Activated B cell treated with CpG ODN at 0.5 μM for 24 hours (primary cell): ENCODE results near the gene TCF7. TPM values are rescaled to one million over a fixed set of nuclear protein-coding genes. Genes with fewer than 3 reads are reported as not detected.

Experiments
- ATAC-seq: fragments of 200-7000 bp; cut with Tn5 transposase; one replicate; pipeline ENCODE4 v1.10.0; 2021; ENCODE audit warnings: low read depth, mild to moderate bottlenecking, moderate library complexity
- CTCF ChIA-PET: fragments of 350-600 bp; sonication (Branson Sonifier 250); formaldehyde crosslinking; loops from one replicate; lab custom pipeline; 2021; ENCODE audit warnings: antibody characterized with exemption; lab: Charles Lee
- POLR2A ChIA-PET: fragments of 350-600 bp; sonication (Branson Sonifier 250); formaldehyde crosslinking; loops from one replicate; lab custom pipeline; 2021; ENCODE audit warnings: antibody characterized with exemption; lab: Charles Lee
- DNase-seq: peaks from one replicate; pipeline ENCODE4 v3.0.0; 2022
- H3K27ac Mint-ChIP-seq: one replicate; pipeline ENCODE4 v1.8.0; 2020; ENCODE audit warnings: mixed read lengths
- H3K27me3 Mint-ChIP-seq: one replicate; pipeline ENCODE4 v1.8.0; 2021; ENCODE audit warnings: mixed read lengths
- H3K36me3 Mint-ChIP-seq: one replicate; pipeline ENCODE4 v1.8.0; 2021; ENCODE audit warnings: low read depth, mixed read lengths
- H3K4me1 Mint-ChIP-seq: one replicate; pipeline ENCODE4 v1.8.0; 2021; ENCODE audit warnings: mixed read lengths
- H3K4me3 Mint-ChIP-seq: one replicate; pipeline ENCODE4 v1.8.0; 2020; ENCODE audit warnings: mild to moderate bottlenecking, mixed read lengths
- H3K9me3 Mint-ChIP-seq: one replicate; pipeline ENCODE4 v1.8.0; 2020; ENCODE audit warnings: mixed read lengths
- intact Hi-C: fragments of 100-400 bp; cut with micrococcal nuclease; formaldehyde crosslinking; loops from one replicate; pipeline ENCODE4 v1.15.1; 2024
- total RNA-seq: library from RNA; stranded (reverse); gene quantifications from 2 replicates; pipeline ENCODE4 v1.2.3, GENCODE V29; 2022
- TF ChIP-seq, protein P1 (sequence below): fragments of 200-600 bp; IDR thresholded peaks from one replicate; pipeline ENCODE4 v1.8.0; 2022; ENCODE audit warnings: antibody characterized with exemption, mild to moderate bottlenecking

TCF7 gene
- total RNA-seq, 1 donor from 2014 or later, result 15.8 TPM

DNA sequence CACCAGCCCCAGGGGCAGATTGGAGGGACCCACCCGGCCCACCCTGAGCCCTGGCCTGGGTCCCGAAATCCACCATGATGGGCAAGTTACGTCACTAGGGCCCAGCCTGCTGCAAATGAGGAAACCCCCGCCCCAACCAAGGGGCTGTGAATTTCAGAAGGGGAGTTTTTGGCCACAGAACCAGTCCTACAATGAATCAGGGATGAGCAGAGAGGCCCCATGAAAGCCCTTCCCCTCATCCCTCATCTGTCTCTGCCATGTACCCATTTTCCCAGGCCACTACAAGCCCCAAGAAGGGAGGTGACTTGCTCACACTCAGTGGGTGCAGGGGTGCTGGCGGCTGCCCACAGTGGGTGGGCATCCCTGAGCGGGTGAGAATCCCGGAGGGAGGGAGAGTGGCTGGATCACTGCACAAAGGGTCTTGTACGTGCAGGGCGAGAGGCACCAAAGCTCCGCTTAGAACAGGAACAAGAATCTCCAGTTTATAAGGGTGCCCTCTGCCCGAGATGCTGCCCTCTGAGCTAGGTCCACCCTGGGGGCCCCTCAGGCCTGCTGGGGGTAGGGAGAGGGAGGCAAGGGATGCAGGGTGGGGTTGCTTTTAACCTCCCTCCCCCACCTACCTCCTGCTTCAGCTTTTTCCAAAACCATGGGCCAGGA, 10.4 kb upstream of the TCF7 start:
- TF ChIP-seq, protein P1, sequence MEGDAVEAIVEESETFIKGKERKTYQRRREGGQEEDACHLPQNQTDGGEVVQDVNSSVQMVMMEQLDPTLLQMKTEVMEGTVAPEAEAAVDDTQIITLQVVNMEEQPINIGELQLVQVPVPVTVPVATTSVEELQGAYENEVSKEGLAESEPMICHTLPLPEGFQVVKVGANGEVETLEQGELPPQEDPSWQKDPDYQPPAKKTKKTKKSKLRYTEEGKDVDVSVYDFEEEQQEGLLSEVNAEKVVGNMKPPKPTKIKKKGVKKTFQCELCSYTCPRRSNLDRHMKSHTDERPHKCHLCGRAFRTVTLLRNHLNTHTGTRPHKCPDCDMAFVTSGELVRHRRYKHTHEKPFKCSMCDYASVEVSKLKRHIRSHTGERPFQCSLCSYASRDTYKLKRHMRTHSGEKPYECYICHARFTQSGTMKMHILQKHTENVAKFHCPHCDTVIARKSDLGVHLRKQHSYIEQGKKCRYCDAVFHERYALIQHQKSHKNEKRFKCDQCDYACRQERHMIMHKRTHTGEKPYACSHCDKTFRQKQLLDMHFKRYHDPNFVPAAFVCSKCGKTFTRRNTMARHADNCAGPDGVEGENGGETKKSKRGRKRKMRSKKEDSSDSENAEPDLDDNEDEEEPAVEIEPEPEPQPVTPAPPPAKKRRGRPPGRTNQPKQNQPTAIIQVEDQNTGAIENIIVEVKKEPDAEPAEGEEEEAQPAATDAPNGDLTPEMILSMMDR, result no peak
- intact Hi-C loops, result loop anchor here (5.0 kb wide), 3 partner anchors 172 to 1052 kb away; partner anchors contain the start of genes HSPA4 and UBE2B
- CTCF ChIA-PET, result interaction anchor here (0.7 to 4.2 kb wide), 4 partner anchors 9 to 80 kb away, joined by 3 to 51 read pairs (median 4); partner anchors contain the start of gene TCF7
- ATAC-seq (no peak), DNase-seq (no peak)
- peaks cover 47% of the 10 kb centered on the region for H3K4me1 Mint-ChIP-seq
- POLR2A ChIA-PET, result interaction anchor here (0.8 kb wide), 2 partner anchors 9 to 28 kb away, joined by 3 read pairs; no protein-coding TSS in a partner anchor
- no peaks in the 10 kb centered on the region for H3K27me3 Mint-ChIP-seq
- no peaks in the 10 kb centered on the region for H3K9me3 Mint-ChIP-seq
- no peaks in the 10 kb centered on the region for H3K36me3 Mint-ChIP-seq
- H3K4me3 Mint-ChIP-seq, result no peak overlapping the region
- no peak overlapping the region for H3K27ac Mint-ChIP-seq

DNA sequence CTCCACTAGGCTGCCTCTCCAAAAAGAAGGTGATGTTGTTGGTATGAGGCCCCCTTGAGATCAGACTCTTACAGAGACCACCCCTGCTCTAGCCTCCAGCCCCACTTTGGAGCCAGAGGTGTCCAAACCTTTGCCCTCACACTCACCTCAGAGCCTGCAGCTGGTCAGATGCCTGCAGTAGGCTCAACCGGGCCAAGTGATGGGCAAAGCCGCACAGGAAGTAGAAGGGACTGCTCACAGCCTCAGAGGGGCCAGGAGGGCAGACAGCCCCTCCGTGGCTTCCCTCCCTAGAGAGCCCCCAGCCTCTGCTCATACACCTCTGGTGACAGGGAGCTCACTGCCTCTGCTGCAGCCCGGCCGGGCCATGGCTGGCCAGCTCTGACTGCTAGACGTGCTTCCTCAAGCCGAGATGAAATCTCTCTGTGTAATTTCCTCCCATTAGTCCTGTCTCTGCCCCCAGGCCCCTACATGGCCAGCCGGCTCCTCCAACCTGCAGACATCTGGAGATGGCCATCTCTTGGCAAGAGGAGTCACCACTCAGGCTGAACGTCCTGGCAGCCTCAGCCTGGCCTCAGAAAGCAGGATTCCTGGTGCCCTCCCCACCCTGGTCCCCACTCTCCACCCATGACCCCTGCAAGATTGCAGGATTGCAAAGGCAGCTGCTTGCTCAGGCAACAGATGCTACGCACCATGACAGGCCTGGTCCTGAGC, 7.3 kb upstream of the TCF7 start:
- peaks cover 2% of the 10 kb centered on the region for H3K27me3 Mint-ChIP-seq
- H3K27ac Mint-ChIP-seq, result no peak overlapping the region
- no peak for DNase-seq
- CTCF ChIA-PET, result no interaction called here
- POLR2A ChIA-PET, result no interaction called here
- H3K36me3 Mint-ChIP-seq, result no peaks in the 10 kb centered on the region
- TF ChIP-seq, protein P1, result no peak
- ATAC-seq, result no peak
- intact Hi-C loops, result no loop called here
- peaks cover 20% of the 10 kb centered on the region for H3K4me1 Mint-ChIP-seq
- no peaks in the 10 kb centered on the region for H3K9me3 Mint-ChIP-seq
- no peak overlapping the region for H3K4me3 Mint-ChIP-seq

DNA sequence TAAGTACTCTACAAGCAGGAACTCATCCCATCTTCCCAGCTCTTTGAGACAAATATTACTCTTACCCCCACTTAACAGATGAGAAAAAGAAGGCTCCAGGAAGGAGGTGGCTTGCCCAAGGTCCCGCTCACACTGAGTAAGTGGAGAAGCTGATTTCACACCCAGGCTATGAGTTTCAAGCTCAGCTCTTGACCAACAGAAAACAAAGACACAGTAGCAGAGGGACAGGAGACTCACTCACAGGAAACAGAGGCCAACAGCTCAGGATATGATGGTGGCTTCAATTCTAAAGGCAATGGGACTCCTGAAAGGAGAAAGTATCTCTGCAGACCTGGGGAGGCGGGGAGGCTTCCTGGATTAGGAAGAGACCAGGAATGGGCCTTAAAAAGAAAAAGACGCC, 6.7 kb upstream of the TCF7 start:
- peaks cover 19% of the 10 kb centered on the region for H3K4me1 Mint-ChIP-seq
- H3K4me3 Mint-ChIP-seq, result no peak overlapping the region
- CTCF ChIA-PET, result no interaction called here
- H3K27me3 Mint-ChIP-seq, result peaks cover 8% of the 10 kb centered on the region
- DNase-seq, result no peak
- POLR2A ChIA-PET, result no interaction called here
- no peaks in the 10 kb centered on the region for H3K36me3 Mint-ChIP-seq
- intact Hi-C loops, result no loop called here
- no peak for ATAC-seq
- no peaks in the 10 kb centered on the region for H3K9me3 Mint-ChIP-seq
- H3K27ac Mint-ChIP-seq, result no peak overlapping the region
- TF ChIP-seq, protein P1, result no peak

DNA sequence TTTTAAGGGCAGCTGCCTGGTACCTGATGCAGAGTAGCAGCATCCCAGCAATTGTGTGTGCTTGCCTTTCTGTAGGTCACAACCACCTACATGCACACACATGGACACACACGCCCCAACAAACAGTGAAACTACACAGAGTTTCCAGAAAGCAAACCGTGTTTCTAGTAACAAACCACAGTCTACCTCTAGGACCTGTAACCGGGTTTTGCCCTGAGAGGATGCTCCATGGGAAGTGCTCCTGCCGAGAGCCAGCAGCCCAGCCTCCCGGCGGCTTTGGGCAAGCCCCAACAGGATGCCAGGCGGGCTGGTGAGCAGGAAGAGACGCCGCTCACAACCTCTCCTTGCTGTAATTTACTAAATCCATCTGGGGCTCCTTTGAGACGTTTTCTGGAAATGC, 4.1 kb upstream of the TCF7 start:
- Mint-ChIP-seq H3K4me1 (peaks cover 13% of the 10 kb centered on the region), H3K27ac (no peak overlapping the region)
- intact Hi-C loops, result no loop called here

More for the DNA sequence above, 4.1 kb upstream of the TCF7 start:
- Mint-ChIP-seq H3K4me3 (no peak overlapping the region), H3K36me3 (peaks cover 2% of the 10 kb centered on the region), H3K27me3 (peaks cover 10% of the 10 kb centered on the region), H3K9me3 (no peaks in the 10 kb centered on the region)
- CTCF ChIA-PET, result interaction anchor here (1.1 to 6.2 kb wide), 2 partner anchors 9 to 32 kb away, joined by 3 to 51 read pairs; no protein-coding TSS in a partner anchor
- ATAC-seq, result no peak
- POLR2A ChIA-PET, result interaction anchor here (5.2 kb wide), 1 partner anchor 10 kb away, joined by 61 read pairs; no protein-coding TSS in a partner anchor
- DNase-seq, result no peak
- TF ChIP-seq, protein P1, result no peak
